ENCODE results near the gene MYOM1. TPM values are rescaled to one million over a fixed set of nuclear protein-coding genes. Genes with fewer than 3 reads are reported as not detected.
A peak's percentile ranks its signal among the peaks of the same experiment; 100 is the strongest.

MYOM1 gene
- total RNA-seq, 2 experiments from 2014 or later, result 2.4 to 3.8 TPM

GRCh38 chr18:3115447-3116030 lies 104.2 kb downstream of the MYOM1 start:
- no peaks in the 10 kb centered on the region for H3K4me1 ChIP-seq (ENCODE audit: insufficient read depth, low read length, poor library complexity, severe bottlenecking)
- H3K79me2 ChIP-seq (ENCODE audit: insufficient read depth, low read depth, low read length), result no peaks in the 10 kb centered on the region
- H3K4me3 ChIP-seq (ENCODE audit: low read depth, low read length, poor library complexity, severe bottlenecking), result no peak overlapping the region
- no peaks in the 10 kb centered on the region for H3K9me3 ChIP-seq (ENCODE audit: low read length)
- no peaks in the 10 kb centered on the region for H3K36me3 ChIP-seq (ENCODE audit: insufficient read depth, low read length)
- H3K27ac ChIP-seq (ENCODE audit: low read depth, low read length, poor library complexity, severe bottlenecking), result no peak overlapping the region
- H3K4me2 ChIP-seq (ENCODE audit: low read length), result no peak overlapping the region
- TF ChIP-seq EZH2phosphoT487 (IDR thresholded peaks at IDR 0.05; ENCODE audit: borderline replicate concordance, low read depth, low read length), result no peak
- TF ChIP-seq CTCF (conservative IDR thresholded peaks at IDR 0.05; ENCODE audit: low read length), result no peak
- intact Hi-C loops (cut with micrococcal nuclease; ENCODE audit: unreplicated experiment), result no loop called here
- BruUV-seq (replicated peaks), result no TSS peak
- H2AFZ ChIP-seq (ENCODE audit: low read length), result peak overlapping the region; percentile 40; the same call in 1 of the 2 replicates
- H3K9me2 ChIP-seq (ENCODE audit: insufficient read depth, low read length), result no peaks in the 10 kb centered on the region
- ChIA-PET CTCF (ENCODE audit: unreplicated experiment) (no interaction called here), POLR2A (no interaction called here)
- H4K20me1 ChIP-seq (ENCODE audit: insufficient read depth, low read length), result no peaks in the 10 kb centered on the region
- DNase-seq (ENCODE audit: low spot score), result no peak

GRCh38 chr18:3114451-3114850 lies 105.3 kb downstream of the MYOM1 start:
- DNase-seq (ENCODE audit: low spot score), result no peak
- H3K27ac ChIP-seq (ENCODE audit: low read depth, low read length, poor library complexity, severe bottlenecking), result no peak overlapping the region
- no TSS peak for BruUV-seq (replicated peaks)
- intact Hi-C loops (cut with micrococcal nuclease; ENCODE audit: unreplicated experiment), result no loop called here
- H3K4me2 ChIP-seq (ENCODE audit: low read length), result no peak overlapping the region
- H4K20me1 ChIP-seq (ENCODE audit: insufficient read depth, low read length), result no peaks in the 10 kb centered on the region
- ChIA-PET POLR2A (interaction anchor here (0.6 to 0.7 kb wide), 2 partner anchors 91 to 505 kb away, joined by 3 read pairs; no protein-coding TSS in a partner anchor), CTCF (ENCODE audit: unreplicated experiment) (no interaction called here)
- no peak overlapping the region for H3K4me3 ChIP-seq (ENCODE audit: low read depth, low read length, poor library complexity, severe bottlenecking)
- H3K9me2 ChIP-seq (ENCODE audit: insufficient read depth, low read length), result no peaks in the 10 kb centered on the region
- no peaks in the 10 kb centered on the region for H3K9me3 ChIP-seq (ENCODE audit: low read length)
- no peak overlapping the region for H2AFZ ChIP-seq (ENCODE audit: low read length)
- no peak for TF ChIP-seq EZH2phosphoT487 (IDR thresholded peaks at IDR 0.05; ENCODE audit: borderline replicate concordance, low read depth, low read length)
- TF ChIP-seq CTCF (conservative IDR thresholded peaks at IDR 0.05; ENCODE audit: low read length), result no peak
- H3K4me1 ChIP-seq (ENCODE audit: insufficient read depth, low read length, poor library complexity, severe bottlenecking), result no peaks in the 10 kb centered on the region
- H3K79me2 ChIP-seq (ENCODE audit: insufficient read depth, low read depth, low read length), result no peaks in the 10 kb centered on the region
- no peaks in the 10 kb centered on the region for H3K36me3 ChIP-seq (ENCODE audit: insufficient read depth, low read length)

GRCh38 chr18:3114026-3114425 lies 105.7 kb downstream of the MYOM1 start:
- Histone ChIP-seq H3K79me2 (ENCODE audit: insufficient read depth, low read depth, low read length) (no peaks in the 10 kb centered on the region), H4K20me1 (ENCODE audit: insufficient read depth, low read length) (no peaks in the 10 kb centered on the region), H3K36me3 (ENCODE audit: insufficient read depth, low read length) (no peaks in the 10 kb centered on the region), H3K27ac (ENCODE audit: low read depth, low read length, poor library complexity, severe bottlenecking) (no peak overlapping the region), H3K9me2 (ENCODE audit: insufficient read depth, low read length) (no peaks in the 10 kb centered on the region), H3K4me2 (ENCODE audit: low read length) (no peak overlapping the region), H2AFZ (ENCODE audit: low read length) (no peak overlapping the region), H3K4me1 (ENCODE audit: insufficient read depth, low read length, poor library complexity, severe bottlenecking) (no peaks in the 10 kb centered on the region), H3K4me3 (ENCODE audit: low read depth, low read length, poor library complexity, severe bottlenecking) (no peak overlapping the region), H3K9me3 (ENCODE audit: low read length) (no peaks in the 10 kb centered on the region)
- DNase-seq (ENCODE audit: low spot score), result no peak
- intact Hi-C loops (cut with micrococcal nuclease; ENCODE audit: unreplicated experiment), result no loop called here
- ChIA-PET POLR2A (interaction anchor here (0.6 to 0.7 kb wide), 2 partner anchors 91 to 504 kb away, joined by 3 read pairs; no protein-coding TSS in a partner anchor), CTCF (ENCODE audit: unreplicated experiment) (no interaction called here)
- no TSS peak for BruUV-seq (replicated peaks)
- TF ChIP-seq CTCF (conservative IDR thresholded peaks at IDR 0.05; ENCODE audit: low read length) (no peak), EZH2phosphoT487 (IDR thresholded peaks at IDR 0.05; ENCODE audit: borderline replicate concordance, low read depth, low read length) (no peak)
